GM19372 (cell line): Measurements from ENCODE around the gene ICA1.
"Not testable (repeated sequence)": the region's sequence is repeated elsewhere in the genome, so short reads cannot be mapped to it uniquely, and the experiment has no call there.

ENCODE experiments used
- ATAC-seq: cut with Tn5 transposase; IDR thresholded peaks from one replicate; pipeline ENCODE4 v1.9.1; 2021; ENCODE audit warnings: mild to moderate bottlenecking, low read depth, moderate library complexity; ENCODE audit not compliant: unreplicated experiment

The ICA1 gene

DNA sequence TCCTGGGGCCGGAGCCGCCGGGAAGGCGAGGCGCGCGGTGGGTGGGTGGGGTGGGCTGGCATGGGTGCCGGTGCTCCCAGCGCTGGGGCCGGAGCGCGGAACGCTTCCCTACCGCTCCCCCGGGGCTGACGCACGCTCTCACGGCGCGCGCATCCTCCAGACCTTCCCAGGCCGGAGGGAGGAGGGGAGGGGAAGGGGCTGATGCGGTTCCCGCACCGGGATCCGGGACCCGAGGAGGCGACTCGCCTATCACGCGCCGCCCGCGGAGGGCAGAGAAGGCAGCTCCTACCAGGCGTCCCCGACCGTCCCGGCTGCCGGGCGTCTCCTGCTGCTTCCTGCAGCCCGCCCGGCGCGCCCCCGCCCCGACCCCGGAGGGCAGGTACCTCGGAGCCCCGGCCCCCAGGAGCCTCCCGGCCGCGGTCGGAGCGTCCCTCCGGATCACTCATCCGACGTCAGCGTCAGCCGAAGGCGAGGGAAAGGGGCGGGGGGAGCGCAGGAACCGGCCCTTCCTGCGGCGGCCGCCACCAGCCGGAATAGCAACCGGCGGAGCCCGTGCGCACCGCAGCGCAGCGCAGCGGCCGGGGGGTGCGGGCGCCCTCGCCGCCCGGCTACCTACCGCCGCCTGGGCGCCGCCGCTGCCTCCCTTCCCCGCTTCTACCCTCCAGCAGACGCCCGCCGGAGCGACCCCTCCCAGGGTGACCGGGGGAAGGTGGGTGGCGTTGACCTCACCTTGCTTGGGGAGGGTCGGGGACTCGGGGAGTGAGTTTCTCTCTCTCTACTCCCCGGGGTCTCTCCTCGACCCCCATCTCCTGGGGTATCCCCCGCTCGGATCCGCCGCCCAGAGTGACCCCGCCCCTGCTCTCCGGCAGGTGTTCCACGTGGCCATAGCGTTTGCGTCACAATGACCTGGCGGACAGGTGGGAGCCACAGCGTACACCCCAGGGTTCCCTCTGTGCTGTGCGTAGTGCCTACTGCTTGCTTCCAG, at the start of gene ICA1:
TSS of gene ICA1 (minus strand) at position 457 of the 985 bp plus-strand sequence. CDS start 26,241 bp downstream, outside the sequence.
- peak; percentile 70 for ATAC-seq

DNA sequence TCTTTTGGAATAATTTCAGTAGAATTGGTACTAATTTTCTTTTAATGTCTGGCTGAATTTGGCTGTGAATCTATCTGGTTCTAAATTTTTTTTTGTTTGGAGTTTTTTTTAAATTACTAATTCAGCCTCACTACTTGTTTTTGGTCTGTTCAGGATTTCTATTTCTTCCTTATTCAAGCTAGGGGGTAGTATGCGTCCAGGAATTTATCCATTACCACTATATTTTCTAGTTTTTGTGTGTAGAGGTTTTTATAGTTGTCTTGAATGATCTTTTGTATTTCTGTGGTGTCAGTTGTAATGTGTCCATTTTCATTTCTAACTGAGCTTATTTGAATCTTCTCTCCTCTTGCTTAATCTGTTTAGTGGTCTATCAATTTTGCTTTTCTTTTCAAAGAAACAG, 48.9 kb upstream of the ICA1 start:
- ATAC-seq = no peak

- ATAC-seq = no peak
These were observed 43.8 kb upstream of the ICA1 start for GRCh38 chr7:8305625-8306388.

GRCh38 chr7:8305104-8305503, 43.1 kb upstream of the ICA1 start:
- ATAC-seq = no peak

DNA sequence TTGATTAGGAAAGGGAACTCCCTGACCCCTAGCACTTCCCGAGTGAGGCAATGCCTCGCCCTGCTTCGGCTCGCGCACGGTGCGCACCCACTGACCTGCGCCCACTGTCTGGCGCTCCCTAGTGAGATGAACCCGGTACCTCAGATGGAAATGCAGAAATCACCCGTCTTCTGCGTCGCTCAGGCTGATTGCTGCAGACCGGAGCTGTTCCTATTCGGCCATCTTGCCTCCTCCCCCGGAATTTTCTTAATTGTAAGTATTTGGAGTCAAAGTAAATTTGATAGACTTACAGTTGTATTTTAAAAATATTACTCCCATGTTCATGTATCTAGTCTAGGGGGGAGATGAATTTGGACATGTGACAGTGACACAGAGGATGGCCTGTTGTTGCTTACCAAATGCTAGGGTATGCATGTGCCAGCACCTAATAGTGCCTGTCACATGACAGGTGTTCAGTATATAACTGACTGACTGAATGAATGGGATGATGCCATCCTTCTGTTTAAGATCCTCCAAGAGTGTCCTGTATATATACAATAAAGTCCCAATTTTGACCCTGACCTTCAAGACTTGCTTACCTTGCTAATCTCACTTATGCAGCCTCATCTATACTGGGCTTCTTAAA, 42.0 kb upstream of the ICA1 start:
- ATAC-seq = no peak

- ATAC-seq = not testable (repeated sequence)
These were observed 35.1 kb upstream of the ICA1 start for GRCh38 chr7:8297023-8297422.

DNA sequence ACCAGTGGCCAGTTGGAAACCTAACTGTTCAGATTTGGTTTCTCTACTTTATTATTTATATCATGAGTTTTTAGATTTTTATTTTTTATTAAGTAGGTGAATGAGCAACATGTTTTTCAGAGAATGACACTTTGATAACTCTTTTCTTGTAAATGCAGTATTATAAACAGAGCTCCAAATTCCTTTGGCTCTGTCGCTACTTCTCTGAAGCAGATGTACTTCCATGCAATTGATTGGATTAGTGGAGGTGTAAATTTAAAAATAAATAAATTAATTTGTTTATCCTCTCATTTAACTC, 34.3 kb upstream of the ICA1 start:
- peak; percentile 17 for ATAC-seq

GRCh38 chr7:8295638-8296361, 33.8 kb upstream of the ICA1 start:
- peak; percentile 99 for ATAC-seq

DNA sequence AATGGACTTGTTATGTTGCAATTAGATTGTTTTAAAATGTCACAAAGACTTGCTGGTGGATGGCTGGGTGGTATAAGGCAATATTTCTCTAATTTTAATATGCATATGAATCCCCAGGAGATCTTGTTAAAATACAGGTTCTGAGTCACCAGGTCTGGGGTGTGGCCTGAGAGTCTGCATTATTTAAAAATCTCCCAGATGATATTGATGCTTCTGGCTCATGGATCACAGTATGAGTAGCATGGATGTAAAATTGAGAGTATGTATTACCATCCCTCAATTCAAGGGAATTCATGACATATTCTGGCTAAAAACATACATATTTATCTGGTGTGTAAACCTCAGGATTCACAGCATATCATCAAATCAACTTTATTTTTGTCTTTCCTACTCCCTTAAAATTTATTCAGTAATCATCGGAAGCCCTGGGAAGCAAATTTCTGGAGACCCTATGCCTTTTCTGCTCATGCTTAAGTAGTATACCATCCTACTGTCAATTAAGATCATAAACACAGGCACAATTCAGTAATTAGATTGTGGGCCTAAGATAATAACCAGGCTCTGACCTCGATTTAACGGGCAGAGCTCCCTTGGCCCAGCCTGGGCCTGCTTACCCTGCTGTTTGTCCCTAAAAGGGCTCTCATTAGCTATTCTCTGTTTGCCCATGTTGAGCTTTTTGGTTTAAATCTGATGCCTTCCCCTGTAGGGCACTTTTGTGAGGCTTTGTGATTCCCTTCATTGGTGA, 29.6 kb upstream of the ICA1 start:
- ATAC-seq = no peak

DNA sequence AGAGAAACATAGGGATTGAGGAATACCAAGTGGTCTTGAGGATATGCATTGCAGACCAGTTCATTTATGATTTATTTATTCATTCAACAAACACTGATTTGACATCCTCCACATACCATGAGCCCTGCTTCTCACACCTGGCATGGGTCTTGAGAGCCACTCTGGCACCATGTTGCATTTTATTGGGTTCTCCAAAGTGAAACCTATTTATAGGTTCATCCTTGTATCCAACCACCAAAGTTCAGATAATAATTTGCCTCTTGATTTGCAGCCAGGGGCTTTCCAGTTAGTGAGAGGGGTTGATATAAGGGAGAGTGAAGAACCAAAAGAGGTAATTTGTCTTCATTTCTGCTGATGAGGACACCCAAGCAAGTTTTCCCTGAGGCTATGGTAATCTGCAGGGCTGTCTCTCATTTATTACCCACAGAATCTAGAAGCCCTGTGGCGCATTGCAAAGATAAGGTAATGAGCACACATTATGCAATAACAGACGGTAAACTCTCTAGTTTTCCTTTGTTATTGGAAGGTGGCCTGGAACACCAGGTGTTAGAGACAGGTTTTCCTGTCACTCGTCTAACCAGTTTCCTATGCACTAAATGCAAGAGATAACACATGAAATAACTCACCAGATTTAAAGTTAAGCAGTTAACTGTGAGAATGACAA, 28.8 kb upstream of the ICA1 start:
- ATAC-seq = no peak

DNA sequence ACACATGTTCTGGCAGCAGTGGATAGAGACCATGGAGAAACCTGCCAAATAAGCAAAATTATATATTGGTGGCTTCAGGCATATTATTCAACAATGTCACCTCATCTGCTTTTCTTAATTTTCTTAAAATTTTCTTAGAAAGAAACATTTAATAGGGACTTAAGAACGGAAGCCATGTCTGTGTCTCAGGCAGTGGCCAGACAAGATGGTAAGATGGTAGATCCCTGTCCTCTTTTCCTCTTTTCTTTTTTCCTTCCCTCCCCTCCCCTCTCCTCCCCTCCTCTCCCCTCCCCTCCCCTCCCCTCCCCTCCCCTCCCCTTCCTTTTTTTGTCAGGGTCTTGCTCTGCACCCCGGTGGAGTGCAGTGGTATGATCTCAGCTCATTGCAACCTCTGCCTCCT, 24.2 kb upstream of the ICA1 start:
- no peak for ATAC-seq

DNA sequence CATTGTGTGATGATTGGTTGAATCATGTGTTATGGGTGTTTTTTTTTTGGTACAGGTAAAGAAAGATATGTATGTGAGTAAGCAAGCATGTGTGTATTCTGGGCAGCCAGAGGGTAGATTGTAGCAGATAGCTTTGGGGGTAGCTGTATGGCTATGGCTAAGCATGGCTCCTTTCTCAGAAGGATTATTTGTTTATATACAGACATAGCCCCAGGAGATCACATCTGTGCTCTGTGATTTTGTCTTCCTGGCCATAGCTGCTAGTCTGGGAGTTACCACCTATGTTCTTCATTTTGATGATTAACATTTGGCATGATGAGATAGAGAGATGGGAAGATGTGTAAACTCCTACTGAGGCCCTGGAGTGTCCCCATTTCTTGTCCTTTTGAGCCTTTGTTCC, 23.2 kb upstream of the ICA1 start:
- ATAC-seq = no peak

- ATAC-seq = no peak
These were observed 22.6 kb upstream of the ICA1 start for GRCh38 chr7:8284606-8285005.

DNA sequence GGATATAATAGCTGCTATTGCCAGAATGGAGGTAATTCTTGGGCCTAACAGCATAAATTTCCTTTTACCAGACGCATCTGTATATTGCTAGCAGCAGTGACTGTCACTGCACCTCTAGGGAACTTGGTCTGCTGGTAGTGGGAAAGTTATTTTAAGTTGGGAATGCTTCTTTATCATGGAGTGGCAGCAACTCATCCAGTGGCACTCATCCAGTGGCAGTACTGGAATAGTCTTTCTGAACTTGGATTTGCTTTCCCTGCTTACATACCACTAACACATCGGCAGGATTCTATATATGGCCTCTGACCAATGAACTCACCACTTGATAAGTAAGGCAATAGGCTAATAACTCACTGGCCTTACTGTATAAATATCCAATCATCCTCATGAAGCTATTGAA, 22.0 kb upstream of the ICA1 start:
- no peak for ATAC-seq

- ATAC-seq = no peak
These were observed 20.9 kb upstream of the ICA1 start for GRCh38 chr7:8282871-8283270.

GRCh38 chr7:8282162-8282561, 20.2 kb upstream of the ICA1 start:
- no peak for ATAC-seq

- no peak for ATAC-seq
These were observed 16.2 kb upstream of the ICA1 start for GRCh38 chr7:8278183-8278582.

DNA sequence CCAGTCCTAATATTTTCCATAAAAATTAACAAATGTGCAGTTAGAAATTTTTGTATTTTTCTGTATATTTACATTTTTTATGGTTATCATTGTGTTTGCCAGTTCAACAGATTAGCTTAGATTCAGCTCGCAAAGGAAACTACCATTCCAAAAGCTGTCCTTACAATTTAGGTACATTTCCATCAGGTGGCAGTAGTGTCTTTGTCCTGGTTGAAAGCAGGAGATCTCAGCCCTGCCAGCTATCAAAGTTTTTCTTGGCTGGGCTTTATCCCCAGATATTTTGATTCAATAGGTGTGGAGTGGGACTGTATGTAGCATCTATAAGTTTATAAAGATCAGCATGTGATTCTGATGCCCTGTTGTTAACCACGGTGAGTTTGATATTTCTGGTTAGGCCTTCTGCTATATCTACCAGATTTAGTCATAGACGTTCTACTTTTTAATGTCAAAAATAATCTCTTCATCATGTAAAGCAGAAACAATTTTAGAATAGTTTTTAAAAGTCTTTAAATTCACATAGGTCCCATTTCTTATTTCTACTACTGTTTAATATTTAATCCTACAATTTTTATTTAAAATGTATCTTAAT, 15.5 kb upstream of the ICA1 start:
- ATAC-seq = no peak

DNA sequence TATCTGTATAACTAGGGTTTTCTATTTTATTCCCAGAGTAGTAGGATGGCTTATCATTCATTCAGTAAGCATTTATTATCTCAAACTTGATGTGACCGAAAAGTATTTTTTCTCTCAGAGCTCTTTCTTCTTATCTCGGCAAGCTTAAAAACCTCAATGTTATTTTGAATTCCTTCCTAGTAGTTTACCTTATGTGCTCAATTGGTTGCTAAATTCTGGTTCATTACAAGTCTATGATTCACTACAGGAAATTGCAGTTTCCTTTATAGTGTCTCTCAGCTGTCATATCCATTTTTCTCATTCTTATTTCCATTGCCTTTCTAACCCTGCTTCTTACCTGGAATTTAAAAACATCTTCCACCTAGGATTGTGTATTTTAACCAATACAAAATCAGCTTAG, 12.6 kb upstream of the ICA1 start:
- ATAC-seq = no peak
